GM18507 (cell line): ENCODE measurements around the gene KLK3.
"Not testable (repeated sequence)": the region's sequence is repeated elsewhere in the genome, so short reads cannot be mapped to it uniquely, and the experiment has no call there.

Source experiments
- DNase-seq: peaks from one replicate; pipeline ENCODE4 v3.0.0; 2011; ENCODE audit warnings: low read depth; ENCODE audit not compliant: insufficient read length; ENCODE audit errors: extremely low spot score
- FAIRE-seq: peaks from 2 replicates; lab custom pipeline; 2011; peaks lifted over from hg19 to GRCh38; lab: Jason Lieb, UNC

The KLK3 gene

GRCh38 chr19:50854636-50855410 lies at the start of gene KLK3:
TSS of gene KLK3 (plus strand) at chr19:50854915. CDS start at chr19:50854956, 41 bp downstream.
- FAIRE-seq (no peak), DNase-seq (no peak)

GRCh38 chr19:50808856-50809255 lies 45.9 kb upstream of the KLK3 start:
- FAIRE-seq, result no peak
- no peak for DNase-seq

GRCh38 chr19:50811622-50812238 lies 43.0 kb upstream of the KLK3 start:
- FAIRE-seq, DNase-seq: not testable (repeated sequence)

DNA sequence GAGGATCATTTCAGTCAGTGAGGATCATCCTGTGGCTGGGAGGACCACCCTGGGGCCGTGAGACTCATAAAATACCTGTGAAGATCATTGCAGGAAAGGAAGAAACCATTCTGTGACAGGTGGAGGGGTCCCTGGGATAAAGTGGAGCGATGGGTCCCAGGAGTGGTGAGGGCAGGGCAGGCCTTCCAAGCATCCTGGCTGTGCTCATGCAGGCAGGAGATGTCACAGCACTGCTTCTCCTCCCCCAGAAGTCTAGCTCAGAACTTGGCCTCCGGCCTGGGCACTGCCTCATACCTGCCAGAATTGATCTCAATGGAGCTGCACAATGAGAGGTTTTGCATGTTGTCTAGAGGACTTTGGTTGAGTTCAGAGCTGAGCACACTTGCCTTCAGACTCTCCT lies 42.2 kb upstream of the KLK3 start:
- no peak for DNase-seq
- FAIRE-seq, result no peak

DNA sequence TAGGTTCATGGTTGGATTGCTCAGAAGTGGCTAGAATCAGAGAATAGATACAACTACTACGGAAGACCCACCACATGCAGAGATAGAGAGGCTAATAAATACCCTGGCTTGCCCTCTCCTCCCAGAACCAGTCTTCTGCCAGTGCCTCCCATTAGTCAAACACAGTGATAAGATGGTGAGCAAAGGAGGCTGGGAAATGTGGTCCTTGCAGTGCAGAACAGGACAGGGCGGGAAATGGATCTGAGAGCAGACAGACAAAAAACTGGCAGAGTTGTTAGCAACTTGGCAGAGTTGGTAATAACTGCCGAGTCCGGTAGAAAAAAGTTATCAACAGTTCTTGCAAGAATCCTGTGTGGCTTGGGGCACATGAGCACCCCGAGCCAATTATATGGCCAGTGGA lies 39.8 kb upstream of the KLK3 start:
- no peak for DNase-seq

DNA sequence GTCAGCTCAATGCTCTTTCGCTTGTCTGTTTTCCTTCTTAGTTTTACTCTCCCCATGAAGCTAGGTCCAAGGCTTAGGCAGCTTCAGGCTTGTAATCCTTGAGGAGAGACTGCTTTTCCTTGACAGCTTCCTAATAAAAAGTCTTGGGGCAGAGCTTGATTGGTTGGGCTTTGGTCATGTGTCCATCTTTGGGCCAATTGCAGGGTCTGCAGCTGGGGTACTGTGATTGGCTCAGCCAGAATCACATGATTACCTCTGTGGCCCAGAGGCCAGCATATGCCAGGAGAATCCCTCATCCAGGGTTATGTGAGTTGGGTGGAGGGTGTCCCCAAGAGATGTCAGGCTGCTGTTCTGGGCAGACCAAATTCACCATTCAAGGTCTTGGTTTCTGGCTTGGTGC lies 39.3 kb upstream of the KLK3 start:
- DNase-seq (no peak), FAIRE-seq (no peak)

More for the DNA sequence above, 39.8 kb upstream of the KLK3 start:
- FAIRE-seq, result no peak

- no peak for FAIRE-seq
- DNase-seq, result peak; percentile 73
These were observed 36.5 kb upstream of the KLK3 start for GRCh38 chr19:50817941-50818858.

GRCh38 chr19:50818859-50819472 lies 35.7 kb upstream of the KLK3 start:
- FAIRE-seq (peak; percentile 24), DNase-seq (no peak)

DNA sequence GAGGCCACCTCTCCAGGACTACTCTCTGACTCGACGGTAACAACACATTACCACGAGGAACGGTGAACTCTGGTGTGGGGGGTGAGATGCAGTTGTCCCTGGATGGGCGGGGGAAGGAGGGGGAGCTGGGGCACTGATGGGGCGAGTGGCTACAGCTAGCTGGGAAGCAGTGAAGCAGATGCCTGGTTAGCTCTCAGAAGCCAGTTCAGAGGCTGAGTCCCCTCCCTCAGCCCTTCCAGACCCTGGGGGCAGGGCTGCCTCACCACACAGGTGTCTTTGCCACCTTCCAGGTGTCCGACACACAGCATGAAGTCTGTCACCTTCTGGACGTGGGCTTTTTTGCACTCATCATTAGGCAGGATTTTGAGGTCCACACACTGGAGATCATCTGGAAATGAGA lies 35.1 kb upstream of the KLK3 start:
- FAIRE-seq, result no peak

GRCh38 chr19:50820086-50820485 lies 34.6 kb upstream of the KLK3 start:
- peak; percentile 57 for FAIRE-seq
- no peak for DNase-seq

More for the DNA sequence above, 35.1 kb upstream of the KLK3 start:
- DNase-seq, result no peak

DNA sequence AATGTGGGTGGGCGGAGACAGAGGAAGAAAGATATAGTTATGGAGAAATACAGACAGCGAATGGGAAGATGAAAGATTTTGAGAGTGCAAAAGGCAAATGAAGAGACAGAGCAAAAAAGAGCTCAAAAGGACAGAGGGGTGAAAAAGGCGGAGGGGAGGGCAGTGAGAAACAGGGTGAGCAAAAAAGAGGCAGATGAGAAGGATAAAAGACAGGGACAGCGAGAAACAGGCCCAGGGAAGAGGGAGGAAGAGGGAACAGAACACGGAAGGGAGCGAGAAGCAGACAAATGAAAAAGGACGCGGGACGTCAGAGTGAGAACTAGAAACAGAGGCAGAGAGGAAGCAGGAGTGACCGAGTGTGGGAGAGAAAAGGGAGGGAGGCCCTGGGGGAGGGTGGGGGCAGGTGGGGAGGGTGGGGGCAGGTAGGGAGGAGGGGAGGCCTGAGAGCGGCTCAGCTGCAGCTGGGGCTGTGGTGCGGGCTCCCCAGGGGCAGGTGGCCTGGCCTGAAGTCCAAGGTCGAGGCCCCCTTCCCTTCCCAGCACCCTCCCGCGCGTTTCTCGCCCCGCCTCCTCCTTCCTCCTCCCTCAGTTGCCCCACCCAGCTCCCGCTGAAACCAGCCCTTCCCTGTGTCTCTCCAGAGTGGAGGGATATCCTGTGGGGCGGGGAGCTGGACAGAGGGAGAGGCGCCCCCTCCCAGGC lies 34.0 kb upstream of the KLK3 start:
- FAIRE-seq (peak; percentile 75), DNase-seq (peak; percentile 45)

DNA sequence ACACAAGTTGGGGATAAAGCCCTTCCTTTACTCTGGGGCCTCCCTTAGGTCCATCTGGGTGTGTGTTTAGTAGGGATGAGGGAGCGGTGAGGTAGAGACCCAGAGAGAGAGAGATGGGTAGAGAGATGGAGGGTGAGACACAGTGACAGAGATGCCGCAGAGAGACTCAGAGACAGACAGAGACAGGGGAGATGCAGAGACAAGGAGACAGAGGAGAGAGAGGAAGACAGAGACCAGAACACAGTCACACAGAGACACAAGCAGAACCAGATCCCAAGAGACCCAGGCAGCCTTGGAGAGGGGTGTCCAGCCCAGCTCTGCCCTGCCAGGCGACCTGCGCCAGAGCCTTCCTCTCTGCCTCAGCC lies 33.5 kb upstream of the KLK3 start:
- DNase-seq, result no peak
- FAIRE-seq, result no peak

GRCh38 chr19:50821622-50822021 lies 33.1 kb upstream of the KLK3 start:
- FAIRE-seq, result no peak
- DNase-seq, result no peak

DNA sequence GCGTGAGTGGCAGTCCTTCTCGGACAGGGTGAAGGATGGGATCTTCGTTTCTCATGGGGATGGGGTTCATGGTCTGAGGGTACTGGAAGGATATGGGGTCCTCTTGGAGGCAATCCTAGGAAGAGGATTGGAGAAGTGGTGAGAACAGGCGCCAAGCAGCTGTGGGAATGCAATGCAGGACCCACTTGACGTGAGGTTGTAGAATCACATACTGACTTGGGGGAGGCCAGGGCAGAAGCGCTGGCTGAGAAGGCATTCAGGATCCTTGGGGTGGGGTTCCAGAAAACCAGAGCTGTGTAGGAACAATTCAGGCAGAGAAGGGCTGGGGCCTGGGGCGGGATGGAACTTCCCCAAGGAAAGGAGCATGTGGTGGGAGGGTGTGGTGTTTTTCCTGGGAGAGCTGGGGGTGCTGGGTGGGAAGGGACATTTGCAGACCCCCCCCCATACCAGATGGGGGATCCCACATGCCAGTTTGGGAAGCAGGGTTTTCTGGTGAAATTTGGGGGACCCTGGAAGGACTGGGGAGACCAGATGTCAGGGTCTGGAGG lies 32.0 kb upstream of the KLK3 start:
- FAIRE-seq (no peak), DNase-seq (no peak)

DNA sequence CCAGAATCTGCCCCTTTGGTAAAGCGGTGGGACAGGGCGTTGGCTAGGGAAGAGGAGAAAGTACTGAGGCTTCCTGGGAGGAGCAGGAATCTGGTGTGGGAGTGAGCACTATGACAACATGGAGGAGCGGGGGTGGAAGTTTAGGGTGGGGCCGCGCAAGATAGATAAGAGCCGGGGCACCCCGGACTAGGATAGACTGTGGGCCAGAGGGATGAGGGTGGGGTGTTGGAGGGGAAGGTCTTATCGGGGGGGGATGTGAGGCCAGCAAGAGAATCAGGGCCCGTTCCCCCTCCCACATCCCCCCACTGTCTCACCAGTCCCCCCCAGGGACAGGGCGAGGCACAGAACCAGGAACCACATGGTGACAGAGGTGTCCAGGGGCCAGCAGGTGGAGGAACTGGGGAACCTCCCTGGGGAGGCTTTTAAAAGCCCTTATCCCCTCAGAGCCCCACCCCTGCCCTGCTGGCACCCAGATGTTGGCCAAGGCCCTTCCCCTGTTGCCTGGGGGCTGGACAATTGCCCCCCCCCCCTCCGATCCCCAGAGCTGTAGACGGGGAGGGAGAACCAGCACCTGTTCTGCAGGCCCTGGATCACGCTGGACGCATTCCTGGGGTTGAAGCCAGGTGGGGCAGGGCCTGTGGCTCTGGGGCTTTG lies 31.2 kb upstream of the KLK3 start, which contains the start of gene KLK1:
Gene KLK1, minus strand, starts transcription at position 399 of the 654 bp plus-strand sequence. Its CDS starts 39 bp downstream, at position 360.
- FAIRE-seq (no peak), DNase-seq (no peak)

DNA sequence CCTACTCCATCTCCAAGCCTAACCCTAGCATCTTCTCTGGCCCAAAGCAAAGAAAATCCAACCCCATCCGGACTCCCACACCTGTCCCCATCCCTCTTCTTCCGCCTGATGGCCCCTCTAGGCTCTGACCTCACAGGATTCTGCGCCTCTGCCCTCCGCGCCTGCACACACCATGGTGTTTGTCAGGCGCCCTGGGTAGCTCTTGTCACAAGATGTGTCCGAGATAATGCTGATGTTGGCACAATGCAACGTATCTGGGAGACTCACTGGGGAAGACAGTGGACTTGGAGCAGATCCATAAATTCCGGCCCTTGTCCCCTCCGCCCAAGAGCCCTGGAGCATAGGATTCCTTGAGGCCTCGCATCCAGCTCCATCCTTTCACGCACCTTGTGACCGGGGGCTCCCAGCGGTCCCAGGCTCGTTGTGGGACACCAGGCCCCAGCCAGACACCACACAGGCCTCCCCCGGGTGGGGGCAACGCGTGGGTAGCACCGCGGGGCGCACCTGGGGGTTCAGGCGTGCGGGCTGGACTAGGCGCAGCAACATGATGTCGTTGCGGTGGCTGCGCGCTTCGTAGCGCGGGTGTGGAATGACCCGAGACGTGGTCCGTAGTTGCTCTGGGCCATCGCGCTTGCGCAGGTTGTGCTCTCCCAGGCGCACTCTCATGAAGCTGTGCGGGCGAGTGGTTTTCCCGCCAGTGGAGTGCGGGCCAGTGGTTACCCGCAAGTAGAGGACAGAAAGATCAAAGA lies 28.0 kb upstream of the KLK3 start:
- DNase-seq (no peak), FAIRE-seq (no peak)

GRCh38 chr19:50827476-50827875 lies 27.2 kb upstream of the KLK3 start:
- FAIRE-seq, result no peak
- no peak for DNase-seq

- FAIRE-seq (no peak), DNase-seq (no peak)
These were observed 24.9 kb upstream of the KLK3 start for GRCh38 chr19:50829801-50830200.
